GM10248 (cell line): Measurements from ENCODE around the gene WDTC1.

Experiments used
- CTCF ChIA-PET: fragments of 300-600 bp; sonication (Branson Sonifier 250); formaldehyde crosslinking; extraction: SDS; loops from one replicate; lab custom pipeline; 2021; ENCODE audit warnings: antibody characterized with exemption; lab: Yijun Ruan, JAX
- POLR2A ChIA-PET: fragments of 350-650 bp; sonication (Branson Sonifier 250); formaldehyde crosslinking; extraction: SDS; loops from one replicate; lab custom pipeline; 2020; ENCODE audit warnings: antibody characterized with exemption; lab: Yijun Ruan, JAX
- DNase-seq: peaks from one replicate; pipeline ENCODE4 v3.0.0; 2012; ENCODE audit errors: extremely low spot score
- CTCF ChIP-seq: IDR thresholded peaks from 2 replicates; pipeline ENCODE4 v1.5.1; 2012; ENCODE audit warnings: mild to moderate bottlenecking, low read depth; ENCODE audit errors: extremely low read depth, missing control alignments, control extremely low read depth

The WDTC1 gene

GRCh38 chr1:27253596-27253995 is 19.2 kb downstream of the WDTC1 start:
- no peak for TF ChIP-seq CTCF
- CTCF ChIA-PET, result interaction anchor here (1.8 to 2.2 kb wide), 2 partner anchors 43 to 56 kb away, joined by 4 to 8 read pairs; no protein-coding TSS in a partner anchor
- POLR2A ChIA-PET, result interaction anchor here (0.7 kb wide), 1 partner anchor 357 kb away, joined by 4 read pairs; no protein-coding TSS in a partner anchor
- peak; percentile 34 for DNase-seq

- no peak for TF ChIP-seq CTCF
- ChIA-PET POLR2A (no interaction called here), CTCF (interaction anchor here (0.7 to 2.2 kb wide), 7 partner anchors 11 to 158 kb away, joined by 3 to 8 read pairs (median 3); no protein-coding TSS in a partner anchor)
- no peak for DNase-seq
Observed at GRCh38 chr1:27255136-27255535, 20.7 kb downstream of the WDTC1 start.

GRCh38 chr1:27257155-27257554 is 22.7 kb downstream of the WDTC1 start:
- ChIA-PET CTCF (interaction anchor here (0.9 to 3.3 kb wide), 5 partner anchors 8 to 40 kb away, joined by 3 to 11 read pairs (median 5); no protein-coding TSS in a partner anchor), POLR2A (interaction anchor here (0.7 kb wide), 1 partner anchor 22 kb away, joined by 3 read pairs; no protein-coding TSS in a partner anchor)
- no peak for DNase-seq
- TF ChIP-seq CTCF, result no peak

- TF ChIP-seq CTCF, result no peak
- no peak for DNase-seq
- POLR2A ChIA-PET, result interaction anchor here (0.6 kb wide), 1 partner anchor 224 kb away, joined by 3 read pairs; no protein-coding TSS in a partner anchor
- CTCF ChIA-PET, result interaction anchor here (1.7 to 3.3 kb wide), 4 partner anchors 9 to 39 kb away, joined by 4 to 11 read pairs (median 8); no protein-coding TSS in a partner anchor
Observed at GRCh38 chr1:27258598-27258997, 24.2 kb downstream of the WDTC1 start.

GRCh38 chr1:27267153-27267552 is 32.7 kb downstream of the WDTC1 start:
- no peak for TF ChIP-seq CTCF
- ChIA-PET POLR2A (interaction anchor here (0.7 kb wide), 1 partner anchor 833 kb away, joined by 4 read pairs; no protein-coding TSS in a partner anchor), CTCF (interaction anchor here (1.0 to 4.8 kb wide), 13 partner anchors 10 to 297 kb away, joined by 3 to 24 read pairs (median 4); no protein-coding TSS in a partner anchor)
- DNase-seq, result no peak

GRCh38 chr1:27269276-27269675 is 34.8 kb downstream of the WDTC1 start:
- no peak for TF ChIP-seq CTCF
- ChIA-PET POLR2A (interaction anchor here (0.6 to 0.7 kb wide), 2 partner anchors 219 to 525 kb away, joined by 3 to 5 read pairs; no protein-coding TSS in a partner anchor), CTCF (interaction anchor here (1.4 kb wide), 1 partner anchor 167 kb away, joined by 4 read pairs; no protein-coding TSS in a partner anchor)
- DNase-seq, result no peak
